Hepatocyte (in vitro differentiated cells): ENCODE measurements around the gene HECW1.

Source experiments
- CTCF ChIP-seq: fragments of 200-600 bp; sonication (generic); IDR thresholded peaks from 2 replicates; pipeline ENCODE4 v1.5.1; 2016; ENCODE audit warnings: antibody characterized with exemption, mild to moderate bottlenecking; ENCODE audit not compliant: poor library complexity
- EZH2 ChIP-seq: fragments of 200-600 bp; sonication (generic); IDR thresholded peaks from 2 replicates; pipeline ENCODE4 v1.6.1; 2016; ENCODE audit warnings: antibody characterized with exemption, mild to moderate bottlenecking, borderline replicate concordance
- EZH2phosphoT487 ChIP-seq: fragments of 200-600 bp; sonication (generic); IDR thresholded peaks from one replicate; pipeline ENCODE4 v1.6.1; 2018; ENCODE audit warnings: antibody characterized with exemption, mild to moderate bottlenecking, low read depth, moderate library complexity; ENCODE audit not compliant: unreplicated experiment, severe bottlenecking

GRCh38 chr7:43148161-43148731 lies 35.8 kb downstream of the HECW1 start:
- no peak for TF ChIP-seq CTCF
- TF ChIP-seq EZH2 = no peak
- no peak for TF ChIP-seq EZH2phosphoT487
